Gastroesophageal sphincter (tissue), 3 donors: ENCODE data around the gene HOGA1.

Source experiments
- CTCF ChIP-seq, 4 experiments: fragments of 200-600 bp in 2 of 4; fragments of 450-650 bp in 2 of 4; sonication (generic) in 1 of 4; IDR thresholded peaks; one replicate each; pipeline ENCODE4 v1.5.1; 2017 to 2019; ENCODE audit warnings: antibody characterized with exemption in 4 of 4, mild to moderate bottlenecking in 2 of 4, moderate library complexity in 2 of 4
- POLR2A ChIP-seq, 2 donors: fragments of 450-650 bp; IDR thresholded peaks; one replicate each; pipeline ENCODE4 v1.6.1; 2017; ENCODE audit warnings: antibody characterized with exemption in 2 of 2, mild to moderate bottlenecking in 2 of 2, moderate library complexity in 1 of 2

GRCh38 chr10:97618285-97618684 is 34.1 kb downstream of the HOGA1 start:
- TF ChIP-seq POLR2A (IDR thresholded peaks at IDR 0.05) (no peak), CTCF (IDR thresholded peaks at IDR 0.05) (no peak)
